Measurements from ENCODE around the gene CMSS1. TPM values are rescaled to one million over a fixed set of nuclear protein-coding genes. Genes with fewer than 3 reads are reported as not detected.
A peak's percentile ranks its signal among the peaks of the same experiment; 100 is the strongest.

CMSS1 gene
- total RNA-seq, 4 donors from 2014 or later, result 2.4 to 29.9 (median 5.2) TPM

DNA sequence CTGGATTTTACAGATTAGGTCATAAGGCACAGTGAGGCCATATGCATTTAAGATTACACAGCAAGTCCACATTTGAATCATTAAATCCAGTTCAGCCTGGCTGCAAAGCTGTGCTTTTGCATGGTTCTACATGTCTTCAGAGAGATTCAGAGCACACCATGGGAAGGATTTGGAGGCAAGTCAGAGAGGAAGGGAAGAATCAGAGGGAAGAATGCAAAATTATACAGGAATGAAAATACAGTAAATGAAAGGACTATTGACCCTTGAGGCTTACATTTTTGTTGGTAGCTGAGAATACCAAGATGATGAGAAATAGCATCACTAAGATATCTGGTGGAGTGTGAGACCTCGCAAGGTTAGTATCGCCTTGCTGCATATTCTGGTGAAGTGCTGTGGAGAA lies 282.8 kb downstream of the CMSS1 start:
- intact Hi-C loops (cut with DNase I; ENCODE audit: low total_unique reads) (no loop called here), in situ Hi-C loops (cut with MboI; ENCODE audit: low pct_ligation_motif_present in 1 of 4, low pct_unique_long_range_greater_than_20kb in 1 of 4, low sequenced_read_pairs in 3 of 4) (no loop called here)
- TF ChIP-seq POLR2A (IDR thresholded peaks at IDR 0.05) (no peak), POLR2AphosphoS5 (IDR thresholded peaks at IDR 0.05) (no peak), EP300 (IDR thresholded peaks at IDR 0.05; ENCODE audit: low read depth) (no peak)
- TF ChIP-seq, protein P1, sequence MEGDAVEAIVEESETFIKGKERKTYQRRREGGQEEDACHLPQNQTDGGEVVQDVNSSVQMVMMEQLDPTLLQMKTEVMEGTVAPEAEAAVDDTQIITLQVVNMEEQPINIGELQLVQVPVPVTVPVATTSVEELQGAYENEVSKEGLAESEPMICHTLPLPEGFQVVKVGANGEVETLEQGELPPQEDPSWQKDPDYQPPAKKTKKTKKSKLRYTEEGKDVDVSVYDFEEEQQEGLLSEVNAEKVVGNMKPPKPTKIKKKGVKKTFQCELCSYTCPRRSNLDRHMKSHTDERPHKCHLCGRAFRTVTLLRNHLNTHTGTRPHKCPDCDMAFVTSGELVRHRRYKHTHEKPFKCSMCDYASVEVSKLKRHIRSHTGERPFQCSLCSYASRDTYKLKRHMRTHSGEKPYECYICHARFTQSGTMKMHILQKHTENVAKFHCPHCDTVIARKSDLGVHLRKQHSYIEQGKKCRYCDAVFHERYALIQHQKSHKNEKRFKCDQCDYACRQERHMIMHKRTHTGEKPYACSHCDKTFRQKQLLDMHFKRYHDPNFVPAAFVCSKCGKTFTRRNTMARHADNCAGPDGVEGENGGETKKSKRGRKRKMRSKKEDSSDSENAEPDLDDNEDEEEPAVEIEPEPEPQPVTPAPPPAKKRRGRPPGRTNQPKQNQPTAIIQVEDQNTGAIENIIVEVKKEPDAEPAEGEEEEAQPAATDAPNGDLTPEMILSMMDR (IDR thresholded peaks at IDR 0.05), result no peak
- no peaks in the 10 kb centered on the region for H3K27me3 ChIP-seq
- no peak overlapping the region for H3K4me3 ChIP-seq
- no peak overlapping the region for H3K27ac ChIP-seq
- H3K4me1 ChIP-seq, result peaks cover 4 to 46% (median 13%) of the 10 kb centered on the region in 4 donors
- H3K9me3 ChIP-seq, result no peaks in the 10 kb centered on the region
- 98 to 100% methylated on average over 2 of the region's 2 CpGs for WGBS, 2 donors (ENCODE audit: low coverage in 1 of 2)
- H3K36me3 ChIP-seq, result no peaks in the 10 kb centered on the region
- no peak for DNase-seq

DNA sequence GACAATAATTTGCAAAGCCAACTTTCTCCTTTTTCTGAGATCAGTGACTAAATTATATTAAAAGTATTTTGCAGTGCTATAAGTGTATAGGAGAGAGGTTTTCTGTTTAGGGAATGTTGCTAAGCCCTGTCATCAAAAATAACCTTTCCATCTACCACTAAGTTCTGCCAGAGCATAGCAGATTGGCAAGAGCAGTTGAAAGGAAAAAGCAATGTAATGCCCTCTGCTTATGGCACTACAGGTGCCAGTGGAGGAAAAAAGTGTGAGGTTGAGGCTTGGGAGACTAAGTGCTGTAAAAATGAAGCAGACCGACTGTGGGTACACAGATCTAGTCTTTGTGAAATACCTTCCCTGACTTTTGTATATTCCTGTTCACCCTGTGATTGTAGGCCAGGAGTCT lies 285.1 kb downstream of the CMSS1 start:
- peaks cover 17 to 63% (median 31%) of the 10 kb centered on the region in 4 donors for H3K4me1 ChIP-seq
- TF ChIP-seq, protein P1 (IDR thresholded peaks at IDR 0.05), result no peak
- TF ChIP-seq EP300 (IDR thresholded peaks at IDR 0.05; ENCODE audit: low read depth) (no peak), POLR2A (IDR thresholded peaks at IDR 0.05) (no peak), POLR2AphosphoS5 (IDR thresholded peaks at IDR 0.05) (no peak)
- no peak for DNase-seq
- intact Hi-C loops (cut with DNase I; ENCODE audit: low total_unique reads), result no loop called here
- in situ Hi-C loops (cut with MboI; ENCODE audit: low pct_ligation_motif_present in 1 of 4, low pct_unique_long_range_greater_than_20kb in 1 of 4, low sequenced_read_pairs in 3 of 4), result no loop called here
- H3K27me3 ChIP-seq, result no peaks in the 10 kb centered on the region
- H3K27ac ChIP-seq, result no peak overlapping the region
- H3K4me3 ChIP-seq, result no peak overlapping the region
- H3K36me3 ChIP-seq, result no peaks in the 10 kb centered on the region
- 78 to 100% methylated on average over 1 of the region's 1 CpG for WGBS, 2 donors (ENCODE audit: low coverage in 1 of 2)
- no peaks in the 10 kb centered on the region for H3K9me3 ChIP-seq

DNA sequence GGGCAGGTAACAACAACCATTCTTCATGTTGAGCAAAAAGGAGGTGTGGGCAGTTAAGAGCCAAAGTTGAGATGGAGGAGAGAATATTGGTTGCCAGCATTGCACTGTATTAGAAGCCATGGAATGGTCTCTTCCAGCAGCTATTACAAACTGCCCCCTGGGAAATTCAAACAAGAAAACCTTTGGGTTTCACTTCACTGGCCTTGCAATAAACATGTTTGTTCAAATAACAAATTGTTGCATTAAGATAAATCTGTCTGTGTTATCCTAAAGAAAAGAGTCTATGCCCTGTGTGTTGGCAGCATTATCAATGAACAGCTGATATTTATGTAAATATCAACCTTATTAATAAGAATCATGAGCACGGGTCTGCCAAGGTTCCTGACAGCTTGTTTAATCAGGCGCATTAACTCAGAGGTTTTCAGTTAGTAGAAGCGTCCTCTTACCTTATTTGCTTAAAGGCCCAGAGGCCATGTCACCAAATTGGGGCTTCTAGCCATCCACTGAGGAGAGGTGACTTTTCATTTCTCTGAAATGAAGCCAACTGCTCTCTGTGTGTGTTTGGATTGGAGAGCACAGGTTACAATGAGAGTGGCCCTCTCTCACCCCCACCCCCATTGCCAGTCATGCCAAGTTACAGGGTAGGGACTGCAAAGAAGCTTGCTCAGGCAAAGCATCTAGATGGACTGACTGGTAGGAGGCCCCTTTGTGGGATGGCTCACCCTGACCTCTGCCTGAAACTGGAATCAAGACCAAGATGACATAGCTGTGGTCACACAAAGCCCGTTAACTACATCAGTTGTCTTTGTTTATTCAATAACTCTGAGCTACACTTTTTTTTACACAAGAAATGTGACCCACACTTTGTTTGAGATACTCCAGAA lies 286.1 kb downstream of the CMSS1 start:
- TF ChIP-seq, protein P1 (IDR thresholded peaks at IDR 0.05), result no peak
- peak in 1 of 3 donors; percentile 13 for TF ChIP-seq POLR2AphosphoS5 (IDR thresholded peaks at IDR 0.05)
- no peak for TF ChIP-seq POLR2A (IDR thresholded peaks at IDR 0.05)
- no peak for TF ChIP-seq EP300 (IDR thresholded peaks at IDR 0.05; ENCODE audit: low read depth)
- Histone ChIP-seq H3K4me3 (no peak overlapping the region), H3K27me3 (no peaks in the 10 kb centered on the region), H3K4me1 (peaks cover 21 to 57% (median 30%) of the 10 kb centered on the region in 4 donors), H3K36me3 (no peaks in the 10 kb centered on the region), H3K27ac (peak overlapping the region; percentile 28 to 48 (median 44)), H3K9me3 (no peaks in the 10 kb centered on the region)
- peak; percentile 8 for DNase-seq
- in situ Hi-C loops (cut with MboI; ENCODE audit: low pct_ligation_motif_present in 1 of 4, low pct_unique_long_range_greater_than_20kb in 1 of 4, low sequenced_read_pairs in 3 of 4), result no loop called here
- intact Hi-C loops (cut with DNase I; ENCODE audit: low total_unique reads), result no loop called here
- 62 to 74% methylated on average over 3 to 4 of the region's 4 CpGs for WGBS, 2 donors (ENCODE audit: low coverage in 1 of 2)

DNA sequence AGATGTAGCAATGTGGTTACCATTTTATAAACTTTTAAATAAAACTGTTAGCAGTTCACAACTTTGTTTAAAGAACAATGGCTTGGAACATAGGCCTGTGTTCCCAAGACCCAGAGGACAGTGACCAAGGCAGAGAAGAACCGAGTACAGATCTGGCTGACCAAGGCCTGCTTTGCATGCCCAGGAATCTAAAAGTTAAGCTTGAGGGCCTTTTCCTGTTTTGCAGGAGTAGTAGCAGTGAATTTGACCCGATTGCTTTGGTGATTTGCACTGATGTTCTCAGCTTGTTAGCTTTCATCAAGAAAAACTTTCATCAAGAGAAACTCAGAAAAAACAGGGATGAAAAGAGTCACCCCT lies 286.8 kb downstream of the CMSS1 start:
- no peak overlapping the region for H3K4me3 ChIP-seq
- H3K9me3 ChIP-seq, result no peaks in the 10 kb centered on the region
- in situ Hi-C loops (cut with MboI; ENCODE audit: low pct_ligation_motif_present in 1 of 4, low pct_unique_long_range_greater_than_20kb in 1 of 4, low sequenced_read_pairs in 3 of 4) (no loop called here), intact Hi-C loops (cut with DNase I; ENCODE audit: low total_unique reads) (no loop called here)
- H3K36me3 ChIP-seq, result no peaks in the 10 kb centered on the region
- DNase-seq, result no peak
- peaks cover 21 to 51% (median 29%) of the 10 kb centered on the region in 4 donors for H3K4me1 ChIP-seq
- TF ChIP-seq, protein P1 (IDR thresholded peaks at IDR 0.05), result no peak
- TF ChIP-seq EP300 (IDR thresholded peaks at IDR 0.05; ENCODE audit: low read depth), result no peak
- no peak for TF ChIP-seq POLR2AphosphoS5 (IDR thresholded peaks at IDR 0.05)
- TF ChIP-seq POLR2A (IDR thresholded peaks at IDR 0.05), result no peak
- H3K27me3 ChIP-seq, result no peaks in the 10 kb centered on the region
- WGBS, 2 donors (ENCODE audit: low coverage in 1 of 2), result 56 to 64% methylated on average over 2 of the region's 2 CpGs
- H3K27ac ChIP-seq, result peak overlapping the region; percentile 32 to 48 (median 44)
